Activated CD8-positive, alpha-beta T cell treated with anti-CD3 and anti-CD28 coated beads, Interleukin-2, amount 10 ng/mL, durations not matched to agents 7 days and 5 days (primary cell): ENCODE results near the gene KRT28. TPM values are rescaled to one million over a fixed set of nuclear protein-coding genes. Genes with fewer than 3 reads are reported as not detected.
"Not testable (repeated sequence)": the region's sequence is repeated elsewhere in the genome, so short reads cannot be mapped to it uniquely, and the experiment has no call there.

Experiments
- ATAC-seq: fragments of 150-1000 bp; cut with Tn5 transposase; one replicate; pipeline ENCODE4 v1.10.0; 2021; ENCODE audit warnings: moderate library complexity
- CTCF ChIA-PET: fragments of 350-600 bp; sonication (Branson Sonifier 250); formaldehyde crosslinking; loops from one replicate; lab custom pipeline; 2021; ENCODE audit warnings: antibody characterized with exemption; lab: Charles Lee
- POLR2A ChIA-PET: fragments of 350-600 bp; sonication (Branson Sonifier 250); formaldehyde crosslinking; loops from one replicate; lab custom pipeline; 2021; ENCODE audit warnings: antibody characterized with exemption; lab: Charles Lee
- DNase-seq: peaks from one replicate; pipeline ENCODE4 v3.0.0-alpha.2; 2020
- H3K27ac Mint-ChIP-seq: one replicate; pipeline ENCODE4 v1.8.0; 2021; ENCODE audit warnings: mild to moderate bottlenecking, mixed read lengths
- H3K27me3 Mint-ChIP-seq: one replicate; pipeline ENCODE4 v1.8.0; 2021; ENCODE audit warnings: low read depth, mixed read lengths
- H3K36me3 Mint-ChIP-seq: one replicate; pipeline ENCODE4 v1.8.0; 2021; ENCODE audit warnings: low read depth, mixed read lengths
- H3K4me1 Mint-ChIP-seq: one replicate; pipeline ENCODE4 v1.8.0; 2021; ENCODE audit warnings: low read depth, mixed read lengths
- H3K4me3 Mint-ChIP-seq: one replicate; pipeline ENCODE4 v1.8.0; 2021; ENCODE audit warnings: mild to moderate bottlenecking, mixed read lengths
- H3K9me3 Mint-ChIP-seq: one replicate; pipeline ENCODE4 v1.8.0; 2022; ENCODE audit warnings: mixed read lengths; ENCODE audit not compliant: insufficient read depth
- total RNA-seq, 2 experiments: library from RNA; stranded (reverse); gene quantifications; one replicate each; pipeline ENCODE4 v1.2.3, GENCODE V29; 2021

KRT28 gene
- total RNA-seq, 2 experiments from 2014 or later = not detected

GRCh38 chr17:40818343-40818732 is 18.6 kb upstream of the KRT28 start:
- ATAC-seq (peak; percentile 23), DNase-seq (no peak)
- Mint-ChIP-seq H3K36me3 (peaks cover 35% of the 10 kb centered on the region), H3K4me1 (peaks cover 25% of the 10 kb centered on the region), H3K27ac (peak overlapping the region; percentile 94), H3K4me3 (peak overlapping the region; percentile 82), H3K9me3 (no peaks in the 10 kb centered on the region), H3K27me3 (peaks cover 8% of the 10 kb centered on the region)
- ChIA-PET CTCF (interaction anchor here (0.6 to 2.1 kb wide), 21 partner anchors 10 to 878 kb away, joined by 3 to 9 read pairs (median 4); no protein-coding TSS in a partner anchor), POLR2A (interaction anchor here (0.8 to 2.0 kb wide), 3 partner anchors 10 to 871 kb away, joined by 4 to 6 read pairs (median 5); no protein-coding TSS in a partner anchor)

GRCh38 chr17:40817103-40817682 is 17.4 kb upstream of the KRT28 start:
- CTCF ChIA-PET = interaction anchor here (1.0 kb wide), 1 partner anchor 848 kb away, joined by 3 read pairs; no protein-coding TSS in a partner anchor
- DNase-seq (no peak), ATAC-seq (no peak)
- POLR2A ChIA-PET = no interaction called here
- H3K4me3 Mint-ChIP-seq = peak overlapping the region; percentile 82
- peak overlapping the region; percentile 51 for H3K27ac Mint-ChIP-seq
- peaks cover 25% of the 10 kb centered on the region for H3K4me1 Mint-ChIP-seq
- H3K27me3 Mint-ChIP-seq = peaks cover 13% of the 10 kb centered on the region
- H3K9me3 Mint-ChIP-seq = no peaks in the 10 kb centered on the region
- H3K36me3 Mint-ChIP-seq = peaks cover 31% of the 10 kb centered on the region

- Mint-ChIP-seq H3K27me3 (peaks cover 16% of the 10 kb centered on the region), H3K27ac (no peak overlapping the region), H3K36me3 (peaks cover 27% of the 10 kb centered on the region), H3K4me1 (peaks cover 25% of the 10 kb centered on the region), H3K9me3 (no peaks in the 10 kb centered on the region), H3K4me3 (no peak overlapping the region)
- ChIA-PET POLR2A (no interaction called here), CTCF (no interaction called here)
- ATAC-seq (no peak), DNase-seq (no peak)
Observed at GRCh38 chr17:40816569-40816968, 16.8 kb upstream of the KRT28 start.

GRCh38 chr17:40815381-40815780 is 15.6 kb upstream of the KRT28 start:
- peaks cover 23% of the 10 kb centered on the region for H3K27me3 Mint-ChIP-seq
- ChIA-PET POLR2A (no interaction called here), CTCF (interaction anchor here (0.9 to 1.1 kb wide), 3 partner anchors 10 to 845 kb away, joined by 3 to 4 read pairs (median 3); no protein-coding TSS in a partner anchor)
- no peak overlapping the region for H3K27ac Mint-ChIP-seq
- H3K4me1 Mint-ChIP-seq = peaks cover 24% of the 10 kb centered on the region
- no peak for DNase-seq
- no peaks in the 10 kb centered on the region for H3K9me3 Mint-ChIP-seq
- H3K36me3 Mint-ChIP-seq = peaks cover 26% of the 10 kb centered on the region
- no peak overlapping the region for H3K4me3 Mint-ChIP-seq
- no peak for ATAC-seq

- CTCF ChIA-PET, ATAC-seq, H3K27ac Mint-ChIP-seq, DNase-seq, H3K9me3 Mint-ChIP-seq, H3K4me3 Mint-ChIP-seq, POLR2A ChIA-PET: not testable (repeated sequence)
- Mint-ChIP-seq H3K36me3 (peaks cover 21% of the 10 kb centered on the region), H3K4me1 (peaks cover 16% of the 10 kb centered on the region), H3K27me3 (peaks cover 30% of the 10 kb centered on the region)
Observed at GRCh38 chr17:40814657-40815056, 14.9 kb upstream of the KRT28 start.

- Mint-ChIP-seq H3K4me3 (no peak overlapping the region), H3K4me1 (peaks cover 10% of the 10 kb centered on the region), H3K9me3 (no peaks in the 10 kb centered on the region), H3K27me3 (peaks cover 36% of the 10 kb centered on the region), H3K27ac (no peak overlapping the region), H3K36me3 (peaks cover 18% of the 10 kb centered on the region)
- no peak for ATAC-seq
- POLR2A ChIA-PET = no interaction called here
- DNase-seq = no peak
- CTCF ChIA-PET = no interaction called here
Observed at GRCh38 chr17:40813804-40814203, 14.0 kb upstream of the KRT28 start.

- no peak for ATAC-seq
Observed at GRCh38 chr17:40812639-40813038, 12.9 kb upstream of the KRT28 start.

GRCh38 chr17:40810494-40810893 is 10.7 kb upstream of the KRT28 start:
- Mint-ChIP-seq H3K4me3 (no peak overlapping the region), H3K9me3 (no peaks in the 10 kb centered on the region), H3K36me3 (no peaks in the 10 kb centered on the region), H3K27ac (no peak overlapping the region), H3K4me1 (no peaks in the 10 kb centered on the region), H3K27me3 (peaks cover 58% of the 10 kb centered on the region)
- CTCF ChIA-PET = no interaction called here
- no peak for ATAC-seq
- DNase-seq = no peak
- POLR2A ChIA-PET = no interaction called here

More at GRCh38 chr17:40812639-40813038, 12.9 kb upstream of the KRT28 start:
- H3K9me3 Mint-ChIP-seq = no peaks in the 10 kb centered on the region
- no peak for DNase-seq
- H3K4me3 Mint-ChIP-seq = no peak overlapping the region
- ChIA-PET CTCF (interaction anchor here (0.8 kb wide), 1 partner anchor 9 kb away, joined by 3 read pairs; no protein-coding TSS in a partner anchor), POLR2A (no interaction called here)
- H3K4me1 Mint-ChIP-seq = peaks cover 5% of the 10 kb centered on the region
- peaks cover 10% of the 10 kb centered on the region for H3K36me3 Mint-ChIP-seq
- H3K27me3 Mint-ChIP-seq = peaks cover 43% of the 10 kb centered on the region
- no peak overlapping the region for H3K27ac Mint-ChIP-seq

- no peaks in the 10 kb centered on the region for H3K36me3 Mint-ChIP-seq
- ATAC-seq (no peak), DNase-seq (no peak)
- POLR2A ChIA-PET = no interaction called here
- no peak overlapping the region for H3K27ac Mint-ChIP-seq
- H3K27me3 Mint-ChIP-seq = peaks cover 63% of the 10 kb centered on the region
- no peaks in the 10 kb centered on the region for H3K9me3 Mint-ChIP-seq
- CTCF ChIA-PET = interaction anchor here (1.1 kb wide), 1 partner anchor 739 kb away, joined by 3 read pairs; no protein-coding TSS in a partner anchor
- H3K4me1 Mint-ChIP-seq = no peaks in the 10 kb centered on the region
- H3K4me3 Mint-ChIP-seq = no peak overlapping the region
Observed at GRCh38 chr17:40809721-40810421, 10.1 kb upstream of the KRT28 start.

GRCh38 chr17:40806131-40806530 is 6.4 kb upstream of the KRT28 start:
- H3K4me1 Mint-ChIP-seq = peaks cover 3% of the 10 kb centered on the region
- no peaks in the 10 kb centered on the region for H3K9me3 Mint-ChIP-seq
- DNase-seq = no peak
- ATAC-seq = no peak
- no peak overlapping the region for H3K4me3 Mint-ChIP-seq
- H3K27me3 Mint-ChIP-seq = peaks cover 55% of the 10 kb centered on the region
- no peaks in the 10 kb centered on the region for H3K36me3 Mint-ChIP-seq
- ChIA-PET POLR2A (no interaction called here), CTCF (interaction anchor here (1.0 to 2.5 kb wide), 4 partner anchors 13 to 857 kb away, joined by 3 to 9 read pairs (median 5); no protein-coding TSS in a partner anchor)
- no peak overlapping the region for H3K27ac Mint-ChIP-seq

- no peak overlapping the region for H3K27ac Mint-ChIP-seq
- H3K27me3 Mint-ChIP-seq = peaks cover 42% of the 10 kb centered on the region
- POLR2A ChIA-PET = no interaction called here
- CTCF ChIA-PET = interaction anchor here (0.7 to 1.9 kb wide), 13 partner anchors 12 to 862 kb away, joined by 3 to 6 read pairs (median 4); no protein-coding TSS in a partner anchor
- peaks cover 3% of the 10 kb centered on the region for H3K4me1 Mint-ChIP-seq
- H3K4me3 Mint-ChIP-seq = no peak overlapping the region
- no peaks in the 10 kb centered on the region for H3K9me3 Mint-ChIP-seq
- H3K36me3 Mint-ChIP-seq = no peaks in the 10 kb centered on the region
- peak; percentile 84 for DNase-seq
- ATAC-seq = peak; percentile 90
Observed at GRCh38 chr17:40803617-40804082, 3.9 kb upstream of the KRT28 start.

- CTCF ChIA-PET = no interaction called here
- ATAC-seq = no peak
Observed at GRCh38 chr17:40801157-40801556, 1.4 kb upstream of the KRT28 start.

More at GRCh38 chr17:40801157-40801556, 1.4 kb upstream of the KRT28 start:
- no peak for DNase-seq
- Mint-ChIP-seq H3K27me3 (peaks cover 28% of the 10 kb centered on the region), H3K4me3 (no peak overlapping the region), H3K9me3 (no peaks in the 10 kb centered on the region), H3K27ac (no peak overlapping the region), H3K4me1 (peaks cover 3% of the 10 kb centered on the region), H3K36me3 (no peaks in the 10 kb centered on the region)
- POLR2A ChIA-PET = no interaction called here
